Effector CD8-positive, alpha-beta T cell (primary cell): ENCODE results near the gene LRRK2.
"Not testable (repeated sequence)": the region's sequence is repeated elsewhere in the genome, so short reads cannot be mapped to it uniquely, and the experiment has no call there.

Experiments
- DNase-seq: peaks from one replicate; lab custom pipeline; 2025; lab: John Stamatoyannopoulos, UW
- total RNA-seq, 4 experiments: gene quantifications; one replicate each; lab custom pipeline; 2026; lab: John Stamatoyannopoulos, UW

The LRRK2 gene
- total RNA-seq, result 0 to 0.72 (median 0) reads per million in 4 experiments

DNA sequence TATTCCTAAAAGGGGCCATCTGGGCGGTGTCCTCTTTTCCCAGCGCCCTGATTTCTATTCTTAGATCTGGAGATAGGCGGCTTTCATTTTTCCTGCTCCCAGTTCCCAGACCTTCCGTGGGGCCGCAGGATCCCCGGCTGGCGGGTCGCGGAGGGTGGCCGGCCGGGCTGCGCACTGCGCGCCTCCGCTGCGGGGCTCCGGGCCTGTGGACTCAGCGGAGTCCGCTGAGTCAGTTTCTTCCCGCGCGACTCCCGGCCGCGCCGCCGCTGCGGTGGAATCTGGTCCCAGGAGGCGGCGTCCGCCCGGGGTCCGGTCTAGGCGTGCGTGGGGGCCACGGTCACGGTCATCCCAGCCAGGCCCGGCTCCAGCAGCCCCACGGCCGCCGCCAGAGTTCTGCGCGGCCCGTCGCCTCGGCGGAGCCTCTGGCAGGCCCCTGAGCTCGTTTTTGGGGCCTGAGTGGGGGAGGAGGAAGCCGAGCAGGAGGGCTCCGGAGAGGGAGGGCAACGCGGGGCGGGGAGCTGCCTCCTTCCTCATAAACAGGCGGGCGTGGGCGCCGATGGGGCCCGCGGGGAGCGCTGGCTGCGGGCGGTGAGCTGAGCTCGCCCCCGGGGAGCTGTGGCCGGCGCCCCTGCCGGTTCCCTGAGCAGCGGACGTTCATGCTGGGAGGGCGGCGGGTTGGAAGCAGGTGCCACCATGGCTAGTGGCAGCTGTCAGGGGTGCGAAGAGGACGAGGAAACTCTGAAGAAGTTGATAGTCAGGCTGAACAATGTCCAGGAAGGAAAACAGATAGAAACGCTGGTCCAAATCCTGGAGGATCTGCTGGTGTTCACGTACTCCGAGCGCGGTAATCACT lies at the start of gene LRRK2:
LRRK2 (plus strand) TSS at position 559 of the 853 bp plus-strand sequence; CDS start at position 694, 135 bp downstream.
- no peak for DNase-seq

DNA sequence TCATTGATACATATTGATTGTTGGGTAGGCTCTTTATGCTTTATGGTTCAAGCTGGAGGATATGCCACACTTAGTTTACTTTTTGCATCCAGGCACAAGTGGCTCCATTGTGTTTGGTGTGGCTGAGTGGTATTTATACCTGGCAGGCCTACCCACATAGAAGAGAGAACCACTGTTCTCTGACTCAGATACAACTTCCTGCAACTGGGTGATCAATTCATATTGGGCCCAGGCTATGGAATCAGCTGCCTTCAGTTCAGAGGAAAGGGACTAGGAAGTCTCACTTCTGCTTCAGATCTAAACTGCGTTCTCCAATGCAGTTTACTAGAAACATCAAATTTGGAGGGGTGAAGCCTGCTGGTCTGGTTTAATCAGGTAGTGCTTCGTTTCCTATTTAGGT lies 49.8 kb upstream of the LRRK2 start:
- no peak for DNase-seq

DNA sequence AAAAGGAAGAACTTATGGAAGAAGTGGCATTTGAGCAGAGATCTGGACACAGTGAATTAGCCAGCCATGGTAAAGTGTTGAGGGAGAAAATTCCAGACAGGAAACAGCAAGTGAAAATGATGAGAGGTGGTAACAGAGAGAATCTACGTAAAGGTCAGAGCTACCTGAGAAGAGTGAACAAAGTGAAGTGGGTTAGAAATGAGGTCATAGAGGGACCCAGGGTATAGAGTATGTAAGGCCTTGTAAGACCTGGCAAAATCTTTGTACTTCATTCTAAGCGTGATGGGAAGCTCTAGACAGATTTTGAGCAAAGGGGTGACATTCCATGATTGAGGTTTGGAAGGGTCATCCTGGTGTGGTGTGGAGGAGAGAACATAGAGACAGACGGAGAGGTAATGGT lies 49.3 kb upstream of the LRRK2 start:
- DNase-seq, result no peak

DNA sequence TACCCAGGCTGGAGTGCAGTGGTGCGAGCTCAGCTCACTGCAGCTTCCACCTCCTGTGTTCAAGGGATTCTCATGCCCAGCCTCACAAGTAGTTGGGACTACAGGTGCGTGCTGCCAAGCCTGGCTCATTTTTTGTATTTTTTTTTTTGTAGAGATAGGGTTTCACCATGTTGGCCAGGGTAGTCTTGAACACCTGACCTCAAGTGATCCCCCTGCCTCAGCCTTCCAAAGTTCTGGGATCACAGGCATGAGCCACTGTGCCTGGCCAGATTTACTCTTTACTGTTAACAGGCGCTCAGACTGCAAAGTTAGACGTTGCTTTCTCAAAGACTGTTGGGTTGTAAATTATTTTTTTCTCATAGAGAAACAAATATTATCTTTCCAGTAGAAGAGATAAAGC lies 46.1 kb upstream of the LRRK2 start:
- no peak for DNase-seq

DNA sequence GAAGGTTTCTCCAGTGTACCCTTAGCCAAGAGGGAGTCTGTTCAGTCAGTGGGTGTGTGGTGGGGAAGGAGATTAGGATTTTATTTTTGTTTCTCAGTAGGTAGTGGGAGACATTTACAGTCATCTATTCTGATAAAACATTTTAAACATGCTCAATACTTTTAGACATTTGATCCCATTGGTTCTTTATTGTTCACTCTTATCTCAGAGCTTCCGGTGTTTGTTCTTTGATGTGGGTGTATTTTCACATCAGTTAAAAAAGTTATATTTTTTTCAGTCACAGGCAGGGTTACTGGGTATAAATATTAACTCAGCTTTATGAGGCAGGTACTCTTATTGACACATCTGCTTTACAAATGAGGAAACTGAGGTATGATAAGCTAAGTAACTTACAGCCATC lies 43.3 kb upstream of the LRRK2 start:
- no peak for DNase-seq

DNA sequence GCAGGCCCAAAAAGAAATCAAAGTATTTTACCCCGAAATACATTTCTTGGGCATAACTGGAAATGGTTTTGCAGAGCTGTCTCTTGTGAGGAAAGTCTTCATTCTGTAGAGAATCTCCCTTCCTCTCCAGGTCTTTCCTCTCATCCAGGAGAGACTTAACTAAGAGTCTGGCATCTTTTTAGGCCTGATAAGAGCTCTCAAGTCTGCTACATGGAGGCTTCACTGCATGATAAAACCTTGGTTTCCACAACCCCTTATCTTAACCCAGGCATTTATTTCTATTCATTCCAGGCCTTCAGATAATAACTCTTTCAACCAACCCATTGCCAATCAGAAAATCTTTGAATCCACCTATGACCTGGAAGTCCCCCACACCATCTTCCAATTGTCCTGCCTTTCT lies 41.1 kb upstream of the LRRK2 start:
- no peak for DNase-seq

DNA sequence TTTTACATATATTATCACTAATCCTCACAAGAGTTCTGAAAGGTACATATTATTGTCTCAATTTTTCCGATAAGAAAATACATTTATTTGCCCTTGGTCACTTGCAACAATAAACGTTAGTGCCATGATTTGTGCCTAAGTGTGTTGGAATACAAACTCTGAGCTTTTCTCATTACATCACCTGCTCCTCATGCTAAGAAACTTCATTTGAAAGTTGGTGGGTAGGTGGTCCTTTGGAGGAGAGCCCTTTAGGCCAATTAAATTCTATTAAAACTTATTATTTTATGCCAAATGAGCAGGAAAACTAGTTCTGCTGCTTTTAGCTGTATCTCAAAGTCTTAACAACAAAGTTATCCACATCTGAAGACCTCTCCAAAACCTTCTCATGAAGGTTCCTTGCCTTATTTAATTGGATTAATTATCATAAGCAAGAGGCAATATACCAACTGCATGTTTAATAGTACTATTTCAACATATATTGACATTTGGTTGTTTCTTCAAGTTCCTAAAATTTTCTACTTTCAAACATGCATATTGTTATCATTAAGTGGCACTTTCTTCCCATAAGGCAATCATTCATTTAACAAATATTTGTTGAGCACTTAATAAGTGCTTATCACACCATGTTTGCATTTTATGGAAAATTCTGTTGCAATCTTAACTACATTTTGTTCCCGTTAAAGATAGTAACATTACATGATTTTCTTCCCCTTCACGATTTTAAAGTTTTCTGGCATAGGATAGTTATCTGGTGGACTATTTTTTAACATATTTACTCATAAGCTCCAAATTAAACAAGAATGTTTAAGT lies 40.1 kb upstream of the LRRK2 start:
- DNase-seq, result no peak

DNA sequence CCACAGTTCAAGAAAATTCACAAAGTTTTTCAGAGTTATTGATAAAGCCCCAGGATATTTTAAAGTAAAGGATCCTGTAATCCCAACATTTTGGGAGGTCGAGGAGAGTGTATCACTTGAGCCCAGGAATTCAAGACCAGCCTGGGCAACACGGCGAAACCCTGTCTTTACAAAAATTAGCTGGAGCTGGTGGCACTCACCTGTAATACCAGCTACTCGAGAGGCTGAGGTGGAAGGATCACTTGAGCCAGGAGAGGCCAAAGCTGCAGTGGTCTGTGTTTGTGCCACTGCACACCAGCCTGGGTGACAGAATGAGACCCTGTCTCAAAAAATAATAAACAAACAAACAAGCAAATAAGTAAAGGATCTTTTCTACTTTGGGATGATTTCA lies 39.5 kb upstream of the LRRK2 start:
- no peak for DNase-seq

DNA sequence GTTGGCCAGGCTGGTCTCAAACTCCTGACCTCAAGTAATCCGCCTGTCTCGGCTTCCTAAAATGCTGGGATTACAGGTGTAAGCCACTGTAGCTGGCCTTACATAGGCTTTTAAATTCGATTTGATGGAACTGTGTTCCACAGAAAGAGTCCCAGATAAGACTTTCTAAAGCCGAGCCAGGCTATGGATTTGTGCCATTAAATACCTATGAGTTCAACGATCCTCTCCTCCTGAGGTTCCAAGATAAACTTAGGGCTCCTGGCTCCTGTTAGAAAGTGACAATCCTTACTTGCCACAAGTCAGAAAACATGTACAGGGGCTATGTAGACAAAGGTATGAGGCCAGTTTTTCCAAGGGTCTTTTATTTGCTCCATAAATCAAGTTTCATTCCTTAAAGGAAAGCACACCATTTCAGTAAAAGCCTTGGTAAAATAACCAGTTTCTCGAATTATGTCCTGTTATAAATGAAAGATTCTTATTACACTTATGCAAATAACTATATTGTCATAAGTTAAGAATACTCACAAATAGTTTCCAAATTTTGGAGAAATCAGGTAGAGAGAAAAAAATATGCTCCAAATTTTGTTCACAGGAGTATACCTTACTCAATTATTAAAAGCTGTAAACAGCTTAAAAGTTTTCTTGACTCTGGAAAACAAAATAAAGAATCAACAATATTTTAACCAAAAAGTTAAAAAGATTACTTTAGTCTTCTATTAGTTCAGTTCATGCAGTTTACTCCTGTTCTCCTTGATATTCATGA lies 36.1 kb upstream of the LRRK2 start:
- no peak for DNase-seq

DNA sequence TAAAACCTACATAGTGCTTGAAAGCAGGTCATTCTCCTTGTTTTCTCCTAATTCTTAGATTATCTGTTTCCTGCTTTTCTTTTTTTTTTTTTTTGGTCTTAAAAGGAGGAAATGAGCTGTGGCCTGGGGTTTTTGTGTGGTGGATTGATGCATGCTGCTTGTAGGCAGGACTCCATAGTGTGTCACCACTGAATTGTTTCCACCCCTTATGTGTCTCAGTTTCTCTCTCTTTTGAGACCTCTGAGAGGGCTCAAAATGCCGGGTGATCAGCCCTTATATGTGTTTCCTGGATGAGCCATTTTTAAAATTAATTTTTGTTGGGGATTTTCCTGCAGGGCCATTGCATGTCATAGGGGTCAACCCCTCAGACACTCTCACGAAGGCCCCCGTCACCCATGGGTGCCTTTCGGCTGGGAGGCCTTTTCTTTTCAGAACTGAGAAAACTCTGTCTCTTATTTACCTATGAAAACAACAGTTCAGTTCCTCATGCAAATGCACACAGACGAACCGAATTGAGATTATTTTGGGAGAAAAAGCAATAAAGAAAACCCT lies 32.0 kb upstream of the LRRK2 start:
- no peak for DNase-seq

DNA sequence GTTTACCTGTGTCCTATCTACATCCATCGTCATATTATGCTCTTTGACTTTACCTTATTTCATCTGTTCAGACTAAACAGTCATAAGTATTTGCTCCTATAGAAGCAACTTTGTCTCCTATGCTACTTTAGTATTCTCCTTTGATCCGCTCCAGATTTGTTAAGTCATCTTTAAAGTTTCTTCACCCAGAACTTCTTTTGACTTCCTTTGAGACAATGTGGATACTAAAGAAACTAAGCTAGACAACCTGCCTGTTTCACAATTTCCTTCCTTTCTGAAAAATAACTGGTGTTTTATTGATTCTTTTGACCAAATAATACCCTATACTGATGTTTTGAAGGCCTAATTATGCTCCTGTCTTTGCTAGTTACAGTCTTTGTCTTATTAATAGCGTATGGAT lies 30.0 kb upstream of the LRRK2 start:
- no peak for DNase-seq

DNA sequence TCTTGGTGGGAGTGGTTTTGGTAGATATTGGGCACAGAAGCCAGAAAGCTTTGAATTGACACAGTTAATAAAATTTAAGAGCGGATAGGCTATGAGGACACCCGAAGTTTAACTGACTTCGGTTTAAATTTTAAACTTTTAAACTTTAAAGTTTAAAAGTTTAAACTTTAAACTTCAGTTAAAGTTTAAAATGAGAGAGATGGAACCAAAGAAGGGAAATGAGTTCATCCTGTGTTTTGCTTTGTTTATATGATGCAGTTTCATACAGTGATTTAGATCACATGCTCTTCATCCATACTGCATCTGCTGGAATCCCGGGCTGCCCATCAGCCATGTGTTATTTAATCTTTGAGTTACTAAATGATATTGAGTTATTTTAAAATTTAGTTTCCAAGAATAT lies 27.2 kb upstream of the LRRK2 start:
- no peak for DNase-seq

DNA sequence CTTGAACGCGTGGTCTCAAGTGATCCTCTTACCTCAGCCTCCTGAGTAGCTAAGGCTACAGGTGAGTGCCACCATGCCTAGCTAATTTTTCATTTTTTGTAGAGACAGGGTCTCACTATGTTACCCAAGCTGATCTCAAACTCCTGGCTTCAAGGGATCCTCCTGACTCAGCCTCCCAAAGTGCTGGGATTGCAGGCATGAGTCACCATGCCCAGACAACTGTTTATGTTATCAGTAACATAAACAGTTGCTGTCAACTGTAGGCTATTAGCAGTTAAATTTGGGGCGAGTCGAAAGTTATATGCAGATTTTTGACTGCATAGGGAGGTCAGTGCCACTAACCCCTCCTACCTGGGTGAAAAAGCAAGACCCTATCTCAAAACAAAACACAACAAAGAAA lies 26.2 kb upstream of the LRRK2 start:
- no peak for DNase-seq

DNA sequence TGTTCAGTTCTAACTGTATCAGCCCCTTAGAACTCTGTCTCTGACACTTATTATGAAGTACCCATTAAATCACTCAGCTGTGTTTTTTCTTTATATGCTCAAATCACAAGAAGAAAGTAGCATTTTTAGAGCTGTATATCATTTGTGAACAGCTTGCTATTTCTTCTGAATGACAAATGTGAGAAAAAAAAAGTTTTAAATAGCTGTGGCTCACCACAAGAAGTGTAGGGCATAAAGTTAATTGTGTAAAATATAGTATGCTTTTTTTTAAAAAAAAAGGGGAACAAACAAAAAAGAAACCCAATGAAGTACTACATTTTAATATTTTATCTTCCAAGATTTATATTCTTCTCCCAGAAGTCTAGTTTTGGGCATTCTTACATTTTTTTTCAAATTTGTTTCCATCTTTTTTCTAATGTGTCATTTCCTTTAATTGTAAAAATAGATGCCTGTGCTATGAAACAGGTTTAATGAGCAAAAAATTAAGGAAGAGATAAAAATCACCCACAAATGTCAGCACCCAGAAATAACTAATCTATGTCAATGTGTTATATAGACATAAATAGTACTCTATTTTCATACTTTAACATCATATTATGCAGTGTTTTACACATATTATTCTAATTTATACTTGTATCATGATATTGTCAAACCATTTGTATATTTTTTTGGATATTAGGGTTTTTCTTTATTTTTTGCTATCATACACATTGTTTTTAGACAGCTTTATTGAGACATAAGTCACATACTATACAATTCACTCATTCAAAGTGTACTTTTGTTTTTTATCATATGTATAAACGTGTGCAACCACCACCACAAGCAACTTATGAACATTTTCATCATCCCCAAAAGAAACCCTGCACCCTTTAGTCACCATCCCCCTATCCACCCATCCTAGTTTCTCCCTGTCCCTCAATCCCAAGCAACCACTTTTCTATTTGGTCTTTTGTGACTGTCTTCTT lies 22.4 kb upstream of the LRRK2 start:
- DNase-seq, result no peak

DNA sequence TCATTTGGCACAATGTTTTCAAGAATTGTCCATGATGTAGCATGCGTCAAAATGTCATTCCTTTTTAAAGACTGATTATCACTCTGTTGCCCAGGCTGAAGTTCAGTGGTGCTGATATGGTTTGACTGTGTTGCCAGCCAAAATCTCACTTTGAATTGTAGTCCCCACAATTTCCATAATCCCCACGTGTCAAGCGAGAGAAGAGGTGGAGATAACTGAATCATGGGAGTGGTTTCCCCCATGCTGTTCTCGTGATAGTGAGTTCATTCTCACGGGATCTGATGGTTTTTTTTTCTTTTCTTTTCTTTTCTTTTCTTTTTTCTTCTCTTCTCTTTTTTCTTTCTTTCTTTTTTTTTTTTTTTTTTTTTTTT lies 21.8 kb upstream of the LRRK2 start:
- DNase-seq, result no peak

DNA sequence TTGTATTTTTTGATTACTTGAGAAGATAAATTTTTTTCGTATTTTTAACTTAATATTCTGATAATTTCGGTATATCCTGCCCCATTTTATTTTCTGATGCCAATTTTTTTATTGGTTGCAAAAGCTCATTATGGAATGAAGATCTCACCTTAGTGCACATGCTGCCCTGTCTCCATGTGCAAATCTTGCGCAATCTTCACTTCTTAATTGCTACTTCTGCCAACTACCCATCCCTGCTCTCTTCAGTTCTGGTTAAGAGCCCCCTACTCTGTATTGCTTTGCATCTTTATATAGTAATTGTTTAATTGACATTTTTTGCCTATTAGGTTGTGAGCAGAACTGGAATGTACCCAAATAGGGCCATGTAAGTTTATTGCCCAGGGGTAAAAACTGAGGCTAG lies 20.5 kb upstream of the LRRK2 start:
- DNase-seq, result no peak

DNA sequence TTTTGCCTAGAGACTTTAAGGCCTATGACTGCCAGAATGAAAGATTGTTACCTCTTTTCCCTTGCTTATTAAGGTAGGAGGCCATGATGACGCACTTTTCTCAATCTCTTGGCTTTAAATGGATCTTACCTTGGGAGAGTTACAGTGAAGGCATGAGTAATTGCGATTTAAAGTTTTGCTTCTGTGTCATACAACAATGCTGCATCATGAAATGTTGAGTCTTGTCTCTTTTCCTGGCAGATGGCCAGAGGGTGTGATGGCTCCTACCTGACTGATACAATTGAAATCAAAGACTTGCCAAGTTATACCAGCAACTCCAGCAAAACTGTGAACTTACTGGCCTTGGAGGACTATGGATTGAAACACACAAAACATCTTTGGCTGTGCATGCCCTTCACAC lies 17.2 kb upstream of the LRRK2 start:
- DNase-seq, result no peak

DNA sequence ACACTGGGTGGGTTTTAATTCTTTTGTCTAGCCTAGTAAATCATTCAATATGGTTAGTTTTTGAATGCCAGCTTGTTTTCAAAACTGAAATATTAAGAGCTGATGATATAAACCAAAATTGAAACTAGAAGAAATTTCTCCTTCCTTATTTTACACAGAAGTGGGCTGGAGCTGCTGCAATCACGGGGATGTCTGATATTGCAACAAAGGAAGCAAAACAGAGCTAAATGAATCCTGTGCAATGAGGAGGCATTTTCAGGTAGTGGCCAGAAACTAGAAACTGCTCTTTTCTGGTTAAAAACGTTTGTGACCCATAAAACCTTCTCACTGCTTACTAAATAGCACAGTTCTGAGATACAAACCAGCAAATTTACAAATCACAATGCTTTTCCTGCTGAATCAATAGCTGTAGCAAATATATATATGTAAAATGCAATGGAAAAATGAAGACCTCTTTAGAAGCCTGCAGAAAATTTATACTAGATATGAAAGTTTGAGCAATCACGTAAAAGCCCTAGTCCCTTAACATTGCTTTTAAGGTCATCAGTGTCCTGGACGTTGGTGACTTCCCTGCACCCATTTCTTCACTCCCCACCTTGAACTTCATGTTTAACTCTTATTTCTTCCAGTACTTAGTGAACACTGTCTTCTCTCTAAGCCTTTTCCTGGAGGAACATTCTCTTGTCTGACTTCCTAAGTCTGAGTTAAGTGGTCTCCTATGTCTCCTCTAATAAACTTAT lies 15.9 kb upstream of the LRRK2 start:
- DNase-seq, result no peak

DNA sequence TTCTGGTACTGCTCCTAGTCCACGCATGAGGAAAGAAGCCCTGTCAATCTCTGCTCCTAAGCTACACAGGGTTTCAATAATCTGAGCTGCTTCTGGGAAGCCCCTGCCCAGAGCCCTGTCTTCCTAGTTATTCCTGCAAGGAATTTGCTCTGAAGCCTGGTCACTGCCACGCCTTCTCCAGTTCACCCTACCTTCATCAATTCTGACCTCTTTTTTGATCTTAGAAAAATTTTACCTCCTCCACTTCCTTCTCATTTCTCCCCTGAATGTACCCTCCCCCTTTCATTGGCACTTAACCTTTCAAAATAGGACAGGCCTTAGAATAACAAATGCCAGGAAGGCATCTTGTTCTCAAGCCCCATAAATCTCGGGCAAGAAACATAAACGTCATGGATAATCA lies 14.9 kb upstream of the LRRK2 start:
- DNase-seq, result no peak

DNA sequence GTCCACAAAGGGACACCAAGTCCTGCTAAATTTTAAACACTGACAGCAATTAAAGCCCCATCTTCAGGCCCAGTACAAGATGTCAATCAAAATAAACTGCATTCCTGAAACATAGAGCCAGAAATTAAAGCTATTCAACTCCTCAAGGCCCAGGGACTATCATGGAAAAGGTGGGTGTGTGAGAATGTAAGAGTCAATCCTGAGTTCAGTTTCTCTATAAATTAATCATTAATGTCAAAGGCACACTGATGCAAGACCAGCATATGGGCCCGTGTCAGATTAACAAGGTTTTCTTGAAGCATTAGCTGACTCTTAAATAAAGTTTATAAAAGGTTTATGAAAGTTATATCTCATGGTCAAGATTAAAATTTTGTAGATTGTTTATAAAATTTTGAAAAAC lies 13.6 kb upstream of the LRRK2 start:
- DNase-seq, result not testable (repeated sequence)
